ENCODE data around the gene ENTPD7. TPM values are rescaled to one million over a fixed set of nuclear protein-coding genes. Genes with fewer than 3 reads are reported as not detected.

Gene ENTPD7
- total RNA-seq, 6 experiments from 2014 or later: 11.1 to 17.0 (median 13.6) TPM

GRCh38 chr10:99660662-99661376 is 1.5 kb downstream of the ENTPD7 start:
- Mint-ChIP-seq H3K36me3 (ENCODE audit: low read depth) (peaks cover 40% of the 10 kb centered on the region), H3K27ac (peak overlapping the region; percentile 95), H3K4me3 (peak overlapping the region; percentile 94), H3K27me3 (ENCODE audit: insufficient read depth) (no peaks in the 10 kb centered on the region; the same call in 1 of the 2 replicates), H3K9me3 (no peaks in the 10 kb centered on the region), H3K4me1 (ENCODE audit: low read depth) (peaks cover 70% of the 10 kb centered on the region)
- TF ChIP-seq, protein P1, sequence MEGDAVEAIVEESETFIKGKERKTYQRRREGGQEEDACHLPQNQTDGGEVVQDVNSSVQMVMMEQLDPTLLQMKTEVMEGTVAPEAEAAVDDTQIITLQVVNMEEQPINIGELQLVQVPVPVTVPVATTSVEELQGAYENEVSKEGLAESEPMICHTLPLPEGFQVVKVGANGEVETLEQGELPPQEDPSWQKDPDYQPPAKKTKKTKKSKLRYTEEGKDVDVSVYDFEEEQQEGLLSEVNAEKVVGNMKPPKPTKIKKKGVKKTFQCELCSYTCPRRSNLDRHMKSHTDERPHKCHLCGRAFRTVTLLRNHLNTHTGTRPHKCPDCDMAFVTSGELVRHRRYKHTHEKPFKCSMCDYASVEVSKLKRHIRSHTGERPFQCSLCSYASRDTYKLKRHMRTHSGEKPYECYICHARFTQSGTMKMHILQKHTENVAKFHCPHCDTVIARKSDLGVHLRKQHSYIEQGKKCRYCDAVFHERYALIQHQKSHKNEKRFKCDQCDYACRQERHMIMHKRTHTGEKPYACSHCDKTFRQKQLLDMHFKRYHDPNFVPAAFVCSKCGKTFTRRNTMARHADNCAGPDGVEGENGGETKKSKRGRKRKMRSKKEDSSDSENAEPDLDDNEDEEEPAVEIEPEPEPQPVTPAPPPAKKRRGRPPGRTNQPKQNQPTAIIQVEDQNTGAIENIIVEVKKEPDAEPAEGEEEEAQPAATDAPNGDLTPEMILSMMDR (IDR thresholded peaks at IDR 0.05): no peak
- no peak for DNase-seq

DNA sequence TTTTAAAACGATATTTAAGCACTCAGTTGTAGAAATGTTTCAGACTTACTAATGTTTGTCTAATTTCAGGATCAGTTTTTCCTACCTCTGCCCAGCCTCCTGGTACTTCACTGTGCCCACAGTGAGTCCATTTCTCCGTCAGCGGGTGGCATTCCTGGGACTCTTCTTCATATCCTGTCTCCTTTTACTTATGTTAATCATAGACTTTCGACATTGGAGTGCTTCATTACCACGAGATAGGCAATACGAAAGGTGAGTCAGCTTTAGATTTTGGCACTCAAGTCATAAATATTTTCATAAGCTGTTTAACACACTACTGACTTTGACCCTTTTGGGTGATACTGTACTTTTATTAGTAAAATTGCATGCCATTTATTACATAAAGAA is 2.1 kb downstream of the ENTPD7 start:
- Mint-ChIP-seq H3K27ac (peak overlapping the region; percentile 95), H3K4me1 (ENCODE audit: low read depth) (peaks cover 70% of the 10 kb centered on the region), H3K9me3 (no peaks in the 10 kb centered on the region), H3K27me3 (ENCODE audit: insufficient read depth) (no peaks in the 10 kb centered on the region; the same call in 1 of the 2 replicates), H3K4me3 (peak overlapping the region; percentile 94), H3K36me3 (ENCODE audit: low read depth) (peaks cover 45% of the 10 kb centered on the region)
- TF ChIP-seq, protein P1 (IDR thresholded peaks at IDR 0.05): no peak
- DNase-seq: peak; percentile 88

- no peak for DNase-seq
- TF ChIP-seq, protein P1 (IDR thresholded peaks at IDR 0.05): no peak
- Mint-ChIP-seq H3K36me3 (ENCODE audit: low read depth) (peaks cover 44% of the 10 kb centered on the region), H3K4me1 (ENCODE audit: low read depth) (peaks cover 65% of the 10 kb centered on the region), H3K9me3 (no peaks in the 10 kb centered on the region), H3K4me3 (no peak overlapping the region), H3K27ac (no peak overlapping the region), H3K27me3 (ENCODE audit: insufficient read depth) (no peaks in the 10 kb centered on the region)
Measured at GRCh38 chr10:99665304-99665703, 6.0 kb downstream of the ENTPD7 start.

GRCh38 chr10:99667108-99667751 is 7.9 kb downstream of the ENTPD7 start:
- Mint-ChIP-seq H3K4me1 (ENCODE audit: low read depth) (peaks cover 49% of the 10 kb centered on the region), H3K4me3 (peak overlapping the region; percentile 6; the same call in 1 of the 2 replicates), H3K27ac (peak overlapping the region; percentile 79), H3K9me3 (no peaks in the 10 kb centered on the region), H3K36me3 (ENCODE audit: low read depth) (peaks cover 38% of the 10 kb centered on the region), H3K27me3 (ENCODE audit: insufficient read depth) (no peaks in the 10 kb centered on the region)
- TF ChIP-seq, protein P1 (IDR thresholded peaks at IDR 0.05): no peak
- DNase-seq: peak; percentile 90

DNA sequence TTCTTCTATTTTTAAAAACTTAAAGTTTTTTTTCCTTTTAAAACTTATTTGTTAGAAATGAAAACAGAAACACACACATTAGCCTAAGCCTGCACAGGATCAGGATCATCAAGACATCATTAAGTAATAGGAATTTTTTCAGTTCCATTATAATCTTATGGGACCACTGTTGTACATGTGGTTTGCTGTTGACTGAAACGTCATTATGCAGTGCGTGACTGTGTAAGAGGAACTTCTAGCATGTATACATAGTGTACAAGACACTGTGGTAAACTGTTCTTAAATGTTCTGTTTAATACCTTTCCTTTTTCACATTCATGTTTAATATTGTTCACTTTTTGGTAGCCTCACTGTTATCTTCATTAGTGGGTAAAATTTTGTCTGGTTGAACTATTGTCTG is 12.1 kb downstream of the ENTPD7 start:
- Mint-ChIP-seq H3K36me3 (ENCODE audit: low read depth) (peaks cover 40% of the 10 kb centered on the region), H3K9me3 (no peaks in the 10 kb centered on the region), H3K27ac (no peak overlapping the region), H3K27me3 (ENCODE audit: insufficient read depth) (no peaks in the 10 kb centered on the region), H3K4me1 (ENCODE audit: low read depth) (peaks cover 55% of the 10 kb centered on the region), H3K4me3 (no peak overlapping the region)
- no peak for DNase-seq
- TF ChIP-seq, protein P1 (IDR thresholded peaks at IDR 0.05): no peak

Measured in HFFc6 (cell line).